Heart right ventricle (tissue), 16 donors: Measurements from ENCODE around the gene ITGAL. TPM values are rescaled to one million over a fixed set of nuclear protein-coding genes. Genes with fewer than 3 reads are reported as not detected.
"Not testable (repeated sequence)": the region's sequence is repeated elsewhere in the genome, so short reads cannot be mapped to it uniquely, and the experiment has no call there.

ENCODE experiments used
- ATAC-seq, 8 donors: fragments of 200-7000 bp; cut with Tn5 transposase; one replicate each; pipeline ENCODE4 v1.9.1; 2020; ENCODE audit warnings: mild to moderate bottlenecking in 8 of 8, moderate library complexity in 8 of 8, moderate number of reproducible peaks in 1 of 8
- DNase-seq, 2 donors: peaks; one replicate each; pipeline ENCODE4 v3.0.0-alpha.2; 2020
- H3K27ac ChIP-seq, 10 donors: fragments of 200-600 bp; sonication (generic) in 2 of 10; one replicate each; pipeline versions ENCODE4 v1.5.0 to v1.8.0; 2020 to 2022; ENCODE audit warnings: mild to moderate bottlenecking in 3 of 10
- H3K27me3 ChIP-seq, 7 donors: fragments of 200-600 bp; one replicate each; pipeline ENCODE4 v1.8.0; 2021 to 2022; ENCODE audit warnings: mild to moderate bottlenecking in 2 of 7
- H3K36me3 ChIP-seq, 9 donors: fragments of 200-600 bp; sonication (generic) in 1 of 9; one replicate each; pipeline versions ENCODE4 v1.5.0 to v1.8.0; 2020 to 2022; ENCODE audit warnings: mild to moderate bottlenecking in 2 of 9
- H3K4me1 ChIP-seq, 9 donors: fragments of 200-600 bp; sonication (generic) in 1 of 9; one replicate each; pipeline versions ENCODE4 v1.5.0 to v1.8.0; 2020 to 2022; ENCODE audit warnings: mild to moderate bottlenecking in 4 of 9
- H3K4me3 ChIP-seq, 10 donors: fragments of 200-600 bp; sonication (generic) in 2 of 10; one replicate each; pipeline versions ENCODE4 v1.5.0 to v1.8.0; 2020 to 2022; ENCODE audit warnings: mild to moderate bottlenecking in 7 of 10, moderate library complexity in 2 of 10
- H3K9me3 ChIP-seq, 11 donors: fragments of 200-600 bp in 10 of 11; sonication (generic) in 2 of 11; one replicate each; pipeline versions ENCODE4 v1.5.0 to v1.8.0; 2013 to 2022; ENCODE audit warnings: mild to moderate bottlenecking in 2 of 11, control low read depth in 1 of 11, moderate library complexity in 1 of 11
- CTCF ChIP-seq, 9 donors: fragments of 200-600 bp; sonication (generic) in 2 of 9; IDR thresholded peaks; one replicate each; pipeline versions ENCODE4 v1.5.0 to v1.8.0; 2021 to 2022; ENCODE audit warnings: antibody characterized with exemption in 9 of 9, mild to moderate bottlenecking in 5 of 9, moderate library complexity in 1 of 9
- WGBS, 2 donors: extraction: QIAGEN DNeasy Blood & Tissue Kit; methylation state at CpG; one replicate each; pipeline ENCODE4 v1.1.7; 2013; ENCODE audit warnings: inconsistent platforms in 1 of 2; 5-methylcytosine and 5-hydroxymethylcytosine counted together
- intact Hi-C, 10 donors: fragments of 100-400 bp; cut with DNase I; formaldehyde crosslinking; loops; one replicate each; pipeline versions ENCODE4 v1.11.1 to v1.14.2; 2022
- polyA plus RNA-seq, 2 donors: library from polyadenylated mRNA; stranded (reverse); fragments of 200-250 nt; gene quantifications; one replicate each; pipeline ENCODE4 v1.2.3, GENCODE V29; 2013
- total RNA-seq, 10 donors: library from RNA; stranded (reverse); fragmentation: NEBNext Ultra II Directional in 3 of 10; extraction: Animal tissue kit (Norgen Biotek cat#: 25700) in 3 of 10; gene quantifications; one replicate each; pipeline versions ENCODE4 v1.2.1 to v1.2.4, GENCODE V29; 2021 to 2023
- donor health status: Arrhythmogenic right ventricular cardiomyopathy.
- donor health status: ischemic (EF 13 %, LVEDD 7.1; RV severe dilation, severe dysfunction).
- donor health status: healthy with polysubstance abuse.
- donor health status: DM: no; HTN: yes; CAD: no.
- donor health status: DM: no; HTN: no; CAD: no.
- donor health status: ischemic (EF 25% LVEDD 6.9; RV normal size, moderate dysfunction).
- donor health status: ischemic (EF 25% LVEDD 5.7; RV mildly dilated, moderate dysfunction).
- donor health status: healthy.
- donor health status: DM: yes; HTN: yes; CAD: no.
- donor health status: Ischemic cardiomyopathy.
- donor health status: ischemic (EF 35%, LVEDD 5.7; RV mildly dilated, moderate dysfunction).
- donor health status: nonischemic (EF 11% LVEDD 7.7; RV severe dilation, severe dysfunction).
- donor health status: DM: yes; HTN: yes; CAD: no.
- donor health status: PGD.
- donor health status: ischemic (EF 29% LVEDD 5.4; RV normal size, mild dysfunction).
- donor health status: nonischemic (EF 23%, LVEDD 6.1; RV moderate dilation, normal function).

The ITGAL gene
- total and polyA plus RNA-seq, 12 donors, result 0.52 to 18.2 (median 1.6) TPM

GRCh38 chr16:30445408-30446202 lies 26.9 kb upstream of the ITGAL start, which contains the start of gene SEPHS2:
Gene SEPHS2, minus strand, starts transcription at chr16:30445874. Its CDS starts 147 bp downstream, at chr16:30445727.
- WGBS, 2 donors, result 0 to 1% methylated on average over 57 to 59 of the region's 59 CpGs
- Histone ChIP-seq H3K27ac (peak within 1 kb of the TSS; percentile 69 to 100 (median 96)), H3K27me3 (no peaks in the 10 kb centered on the region), H3K4me3 (peak within 1 kb of the TSS; percentile 70 to 98 (median 80)), H3K9me3 (no peaks in the 10 kb centered on the region), H3K36me3 (peaks cover 0 to 22% (median 10%) of the 10 kb centered on the region in 9 donors), H3K4me1 (peaks cover 2 to 39% (median 18%) of the 10 kb centered on the region in 9 donors)
- ATAC-seq (peak; percentile 96 to 98 (median 97)), DNase-seq (peak; percentile 98)
- TF ChIP-seq CTCF (IDR thresholded peaks at IDR 0.05), result peak in 8 of 9 donors; percentile 18 to 74 (median 52)
- intact Hi-C loops, result loop anchor here in 7 of 10 donors (2.0 to 10.0 kb wide), 8 partner anchors 79 to 247 kb away; partner anchors contain the start of genes ZNF768 (in 6 of the 7), ZNF688 (in 1 of the 7) and ZNF785 (in 1 of the 7)

GRCh38 chr16:30446203-30446595 lies 26.3 kb upstream of the ITGAL start:
- Histone ChIP-seq H3K27me3 (no peaks in the 10 kb centered on the region), H3K4me1 (peaks cover 2 to 39% (median 18%) of the 10 kb centered on the region in 9 donors), H3K36me3 (peaks cover 0 to 22% (median 10%) of the 10 kb centered on the region in 9 donors), H3K9me3 (no peaks in the 10 kb centered on the region), H3K4me3 (peak overlapping the region; percentile 70 to 98 (median 80)), H3K27ac (peak overlapping the region in 9 of 10 donors; percentile 92 to 100 (median 97))
- peak in 1 of 8 donors; percentile 1 for ATAC-seq
- intact Hi-C loops, result loop anchor here in 7 of 10 donors (2.0 to 10.0 kb wide), 8 partner anchors 79 to 246 kb away; partner anchors contain the start of genes ZNF768 (in 5 of the 7), ZNF688 (in 1 of the 7) and ZNF785 (in 1 of the 7)
- WGBS, 2 donors, result 78 to 82% methylated on average over 10 of the region's 10 CpGs
- no peak for DNase-seq
- no peak for TF ChIP-seq CTCF (IDR thresholded peaks at IDR 0.05)

- intact Hi-C loops, result loop anchor here in 7 of 10 donors (2.0 to 10.0 kb wide), 8 partner anchors 77 to 245 kb away; partner anchors contain the start of genes ZNF768 (in 5 of the 7), ZNF688 (in 1 of the 7) and ZNF785 (in 1 of the 7)
- Histone ChIP-seq H3K27ac (no peak overlapping the region), H3K4me1 (peaks cover 2 to 39% (median 18%) of the 10 kb centered on the region in 9 donors), H3K9me3 (no peaks in the 10 kb centered on the region), H3K36me3 (peaks cover 0 to 21% (median 9%) of the 10 kb centered on the region in 9 donors), H3K27me3 (no peaks in the 10 kb centered on the region), H3K4me3 (no peak overlapping the region)
- WGBS, 2 donors, result 87 to 89% methylated on average over 12 of the region's 12 CpGs
- no peak for TF ChIP-seq CTCF (IDR thresholded peaks at IDR 0.05)
- no peak for ATAC-seq
- no peak for DNase-seq
These were observed 24.9 kb upstream of the ITGAL start for GRCh38 chr16:30447512-30448226.

GRCh38 chr16:30449116-30449435 lies 23.5 kb upstream of the ITGAL start:
- ATAC-seq (no peak), DNase-seq (no peak)
- intact Hi-C loops, result loop anchor here in 7 of 10 donors (5.0 to 10.0 kb wide), 7 partner anchors 76 to 243 kb away; partner anchors contain the start of genes ZNF768 (in 4 of the 7), ZNF688 (in 1 of the 7) and ZNF785 (in 1 of the 7)
- Histone ChIP-seq H3K36me3 (peaks cover 0 to 7% (median 0%) of the 10 kb centered on the region in 9 donors), H3K4me1 (peaks cover 0 to 28% (median 14%) of the 10 kb centered on the region in 9 donors), H3K27ac (no peak overlapping the region), H3K4me3 (no peak overlapping the region), H3K27me3 (no peaks in the 10 kb centered on the region), H3K9me3 (no peaks in the 10 kb centered on the region)
- no peak for TF ChIP-seq CTCF (IDR thresholded peaks at IDR 0.05)
- WGBS, 2 donors, result 87 to 90% methylated on average over 3 of the region's 3 CpGs

GRCh38 chr16:30452709-30453580 lies 19.6 kb upstream of the ITGAL start:
- not testable (repeated sequence) for H3K27ac ChIP-seq, H3K9me3 ChIP-seq, H3K36me3 ChIP-seq, DNase-seq, H3K4me3 ChIP-seq, ATAC-seq, H3K27me3 ChIP-seq
- intact Hi-C loops, result loop anchor here in 2 of 10 donors (5.0 to 10.0 kb wide), 2 partner anchors 162 to 164 kb away; partner anchors contain the start of gene ZNF689 (in 1 of the 2)
- H3K4me1 ChIP-seq, result peaks cover 0 to 13% (median 0%) of the 10 kb centered on the region in 9 donors
- WGBS, 2 donors, result 69 to 74% methylated on average over 20 of the region's 20 CpGs
